ENCODE data around the gene HOXC10. TPM values are rescaled to one million over a fixed set of nuclear protein-coding genes. Genes with fewer than 3 reads are reported as not detected.

Gene HOXC10
- total RNA-seq, 1 donor from 2014 or later: not detected

GRCh38 chr12:53990311-53991076 is 5.5 kb downstream of the HOXC10 start:
- H3K4me3 Mint-ChIP-seq (ENCODE audit: unreplicated experiment): no peak overlapping the region
- no peaks in the 10 kb centered on the region for H3K36me3 Mint-ChIP-seq (ENCODE audit: low read depth, unreplicated experiment)
- DNase-seq (ENCODE audit: low read depth) (no peak), FAIRE-seq (no peak)
- Histone ChIP-seq H3K4me2 (ENCODE audit: low read length) (no peak overlapping the region), H4K20me1 (ENCODE audit: insufficient read depth, low read length) (no peaks in the 10 kb centered on the region), H3K79me2 (ENCODE audit: insufficient read depth, low read length) (no peaks in the 10 kb centered on the region), H3K4me1 (ENCODE audit: insufficient read depth, low read length) (peaks cover 4% of the 10 kb centered on the region), H3K4me3 (ENCODE audit: insufficient read depth, low read depth, low read length) (no peak overlapping the region), H3K27ac (ENCODE audit: low read depth, low read length) (no peak overlapping the region), H3K36me3 (ENCODE audit: insufficient read depth, low read length) (no peaks in the 10 kb centered on the region), H2AFZ (ENCODE audit: low read depth, low read length) (no peak overlapping the region), H3K27me3 (ENCODE audit: insufficient read depth, low read length) (peaks cover 98% of the 10 kb centered on the region), H3K9me3 (ENCODE audit: insufficient read depth, low read depth, low read length) (peaks cover 10% of the 10 kb centered on the region), H3K9ac (ENCODE audit: low read length) (no peak overlapping the region)
- peaks cover 35% of the 10 kb centered on the region for H3K9me3 Mint-ChIP-seq (ENCODE audit: unreplicated experiment)
- H3K27me3 Mint-ChIP-seq (ENCODE audit: low read depth, unreplicated experiment): peaks cover 91% of the 10 kb centered on the region
- no peak overlapping the region for H3K27ac Mint-ChIP-seq (ENCODE audit: unreplicated experiment)
- H3K4me1 Mint-ChIP-seq (ENCODE audit: low read depth, unreplicated experiment): no peaks in the 10 kb centered on the region
- TF ChIP-seq EZH2 (IDR thresholded peaks at IDR 0.05; ENCODE audit: insufficient read depth, low read length): peak; percentile 46
- no peak for TF ChIP-seq CTCF (IDR thresholded peaks at IDR 0.05; ENCODE audit: insufficient read depth, low read depth, low read length)

GRCh38 chr12:53991077-53991460 is 6.1 kb downstream of the HOXC10 start:
- no peak for DNase-seq (ENCODE audit: low read depth)
- no peak for FAIRE-seq
- no peaks in the 10 kb centered on the region for H3K36me3 ChIP-seq (ENCODE audit: insufficient read depth, low read length)
- H3K27ac ChIP-seq (ENCODE audit: low read depth, low read length): no peak overlapping the region
- Mint-ChIP-seq H3K27ac (ENCODE audit: unreplicated experiment) (no peak overlapping the region), H3K27me3 (ENCODE audit: low read depth, unreplicated experiment) (peaks cover 91% of the 10 kb centered on the region), H3K4me3 (ENCODE audit: unreplicated experiment) (no peak overlapping the region), H3K4me1 (ENCODE audit: low read depth, unreplicated experiment) (no peaks in the 10 kb centered on the region), H3K36me3 (ENCODE audit: low read depth, unreplicated experiment) (no peaks in the 10 kb centered on the region), H3K9me3 (ENCODE audit: unreplicated experiment) (peaks cover 35% of the 10 kb centered on the region)
- H3K4me1 ChIP-seq (ENCODE audit: insufficient read depth, low read length): peaks cover 4% of the 10 kb centered on the region
- H4K20me1 ChIP-seq (ENCODE audit: insufficient read depth, low read length): no peaks in the 10 kb centered on the region
- H3K9me3 ChIP-seq (ENCODE audit: insufficient read depth, low read depth, low read length): peaks cover 10% of the 10 kb centered on the region
- no peak overlapping the region for H3K9ac ChIP-seq (ENCODE audit: low read length)
- no peak overlapping the region for H3K4me3 ChIP-seq (ENCODE audit: insufficient read depth, low read depth, low read length)
- TF ChIP-seq CTCF (IDR thresholded peaks at IDR 0.05; ENCODE audit: insufficient read depth, low read depth, low read length) (no peak), EZH2 (IDR thresholded peaks at IDR 0.05; ENCODE audit: insufficient read depth, low read length) (no peak)
- no peak overlapping the region for H2AFZ ChIP-seq (ENCODE audit: low read depth, low read length)
- no peak overlapping the region for H3K4me2 ChIP-seq (ENCODE audit: low read length)
- H3K79me2 ChIP-seq (ENCODE audit: insufficient read depth, low read length): no peaks in the 10 kb centered on the region
- H3K27me3 ChIP-seq (ENCODE audit: insufficient read depth, low read length): peaks cover 98% of the 10 kb centered on the region

- Mint-ChIP-seq H3K4me1 (ENCODE audit: low read depth, unreplicated experiment) (no peaks in the 10 kb centered on the region), H3K36me3 (ENCODE audit: low read depth, unreplicated experiment) (no peaks in the 10 kb centered on the region), H3K9me3 (ENCODE audit: unreplicated experiment) (peaks cover 30% of the 10 kb centered on the region), H3K27ac (ENCODE audit: unreplicated experiment) (no peak overlapping the region), H3K27me3 (ENCODE audit: low read depth, unreplicated experiment) (peaks cover 90% of the 10 kb centered on the region), H3K4me3 (ENCODE audit: unreplicated experiment) (no peak overlapping the region)
- Histone ChIP-seq H3K4me3 (ENCODE audit: insufficient read depth, low read depth, low read length) (no peak overlapping the region), H3K36me3 (ENCODE audit: insufficient read depth, low read length) (no peaks in the 10 kb centered on the region), H3K27me3 (ENCODE audit: insufficient read depth, low read length) (peaks cover 97% of the 10 kb centered on the region), H4K20me1 (ENCODE audit: insufficient read depth, low read length) (no peaks in the 10 kb centered on the region), H2AFZ (ENCODE audit: low read depth, low read length) (no peak overlapping the region), H3K9ac (ENCODE audit: low read length) (no peak overlapping the region), H3K79me2 (ENCODE audit: insufficient read depth, low read length) (no peaks in the 10 kb centered on the region), H3K27ac (ENCODE audit: low read depth, low read length) (no peak overlapping the region), H3K4me1 (ENCODE audit: insufficient read depth, low read length) (peaks cover 4% of the 10 kb centered on the region), H3K4me2 (ENCODE audit: low read length) (no peak overlapping the region), H3K9me3 (ENCODE audit: insufficient read depth, low read depth, low read length) (peaks cover 10% of the 10 kb centered on the region)
- DNase-seq (ENCODE audit: low read depth): no peak
- FAIRE-seq: no peak
- no peak for TF ChIP-seq CTCF (IDR thresholded peaks at IDR 0.05; ENCODE audit: insufficient read depth, low read depth, low read length)
- TF ChIP-seq EZH2 (IDR thresholded peaks at IDR 0.05; ENCODE audit: insufficient read depth, low read length): no peak
Observed at GRCh38 chr12:53992377-53992889, 7.5 kb downstream of the HOXC10 start.

All from astrocyte (in vitro differentiated cells and primary cell).